Tibial nerve (tissue), 4 donors: ENCODE data around the gene CTSL.

ENCODE experiments used
- EP300 ChIP-seq, 2 donors: sonication (generic); formaldehyde crosslinking; IDR thresholded peaks; one replicate each; pipeline ENCODE4 v1.6.1; 2017; ENCODE audit warnings: antibody characterized with exemption in 2 of 2, mild to moderate bottlenecking in 1 of 2
- POLR2A ChIP-seq, 2 donors: fragments of 450-650 bp; IDR thresholded peaks; one replicate each; pipeline ENCODE4 v1.6.1; 2017; ENCODE audit warnings: antibody characterized with exemption in 2 of 2, mild to moderate bottlenecking in 2 of 2, moderate library complexity in 2 of 2
- TF ChIP-seq, protein P1 (sequence below), 5 experiments: fragments of 200-600 bp in 3 of 5; fragments of 450-650 bp in 2 of 5; sonication (generic) in 3 of 5; IDR thresholded peaks; one replicate each; pipeline ENCODE4 v1.5.1; 2016 to 2019; ENCODE audit warnings: antibody characterized with exemption in 5 of 5, mild to moderate bottlenecking in 3 of 5, moderate library complexity in 2 of 5

DNA sequence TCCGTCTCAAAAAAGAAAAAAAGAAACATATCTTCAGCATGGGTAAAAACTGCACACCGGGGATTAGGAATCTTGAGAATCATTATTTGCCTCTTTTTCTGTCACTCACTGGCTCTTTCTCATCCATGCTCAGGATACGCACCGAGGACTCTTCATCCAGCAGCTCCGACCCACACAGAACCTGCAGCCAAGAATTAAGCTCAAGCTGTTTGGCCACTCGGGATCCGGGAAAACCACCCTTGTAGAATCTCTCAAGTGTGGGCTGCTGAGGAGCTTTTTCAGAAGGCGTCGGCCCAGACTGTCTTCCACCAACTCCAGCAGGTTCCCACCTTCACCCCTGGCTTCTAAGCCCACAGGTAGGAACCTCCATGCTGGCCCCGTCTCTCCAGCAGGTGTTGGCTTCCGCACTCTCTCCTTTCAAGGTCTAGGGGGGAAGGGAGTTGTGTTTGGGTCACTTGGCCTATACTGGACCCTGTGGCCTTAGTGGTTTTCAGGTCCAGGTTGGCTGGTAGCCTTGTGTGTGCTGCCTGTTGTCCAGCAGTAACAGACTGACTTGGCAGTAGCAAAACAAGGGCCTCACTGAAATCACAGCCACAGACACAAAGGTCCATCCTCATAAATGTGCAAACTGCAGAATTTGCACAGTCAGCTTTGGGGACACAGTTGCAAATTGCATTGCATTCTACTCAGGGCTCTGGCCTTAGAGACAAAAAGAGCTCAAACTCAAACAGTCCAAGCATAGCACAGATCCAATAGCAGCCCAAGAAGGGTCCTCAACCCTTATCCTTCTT is 44.5 kb upstream of the CTSL start:
- TF ChIP-seq, protein P1, sequence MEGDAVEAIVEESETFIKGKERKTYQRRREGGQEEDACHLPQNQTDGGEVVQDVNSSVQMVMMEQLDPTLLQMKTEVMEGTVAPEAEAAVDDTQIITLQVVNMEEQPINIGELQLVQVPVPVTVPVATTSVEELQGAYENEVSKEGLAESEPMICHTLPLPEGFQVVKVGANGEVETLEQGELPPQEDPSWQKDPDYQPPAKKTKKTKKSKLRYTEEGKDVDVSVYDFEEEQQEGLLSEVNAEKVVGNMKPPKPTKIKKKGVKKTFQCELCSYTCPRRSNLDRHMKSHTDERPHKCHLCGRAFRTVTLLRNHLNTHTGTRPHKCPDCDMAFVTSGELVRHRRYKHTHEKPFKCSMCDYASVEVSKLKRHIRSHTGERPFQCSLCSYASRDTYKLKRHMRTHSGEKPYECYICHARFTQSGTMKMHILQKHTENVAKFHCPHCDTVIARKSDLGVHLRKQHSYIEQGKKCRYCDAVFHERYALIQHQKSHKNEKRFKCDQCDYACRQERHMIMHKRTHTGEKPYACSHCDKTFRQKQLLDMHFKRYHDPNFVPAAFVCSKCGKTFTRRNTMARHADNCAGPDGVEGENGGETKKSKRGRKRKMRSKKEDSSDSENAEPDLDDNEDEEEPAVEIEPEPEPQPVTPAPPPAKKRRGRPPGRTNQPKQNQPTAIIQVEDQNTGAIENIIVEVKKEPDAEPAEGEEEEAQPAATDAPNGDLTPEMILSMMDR (IDR thresholded peaks at IDR 0.05) = no peak
- TF ChIP-seq POLR2A (IDR thresholded peaks at IDR 0.05) (no peak), EP300 (IDR thresholded peaks at IDR 0.05) (no peak)
